AG10803 (cell line): Measurements from ENCODE around the gene XCL1.
"Not testable (repeated sequence)": the region's sequence is repeated elsewhere in the genome, so short reads cannot be mapped to it uniquely, and the experiment has no call there.

Source experiments
- DNase-seq: peaks from one replicate; pipeline ENCODE4 v3.0.0; 2010; ENCODE audit warnings: low read depth
- H3K4me3 ChIP-seq: 2 replicates; pipeline ENCODE4 v1.5.1; 2011; ENCODE audit warnings: mild to moderate bottlenecking, low read length, control low read depth
- TF ChIP-seq, protein P1 (sequence below): conservative IDR thresholded peaks from 2 replicates; pipeline ENCODE4 v1.5.1; 2011; ENCODE audit warnings: mild to moderate bottlenecking, low read length, control low read depth, inconsistent platforms

The XCL1 gene

DNA sequence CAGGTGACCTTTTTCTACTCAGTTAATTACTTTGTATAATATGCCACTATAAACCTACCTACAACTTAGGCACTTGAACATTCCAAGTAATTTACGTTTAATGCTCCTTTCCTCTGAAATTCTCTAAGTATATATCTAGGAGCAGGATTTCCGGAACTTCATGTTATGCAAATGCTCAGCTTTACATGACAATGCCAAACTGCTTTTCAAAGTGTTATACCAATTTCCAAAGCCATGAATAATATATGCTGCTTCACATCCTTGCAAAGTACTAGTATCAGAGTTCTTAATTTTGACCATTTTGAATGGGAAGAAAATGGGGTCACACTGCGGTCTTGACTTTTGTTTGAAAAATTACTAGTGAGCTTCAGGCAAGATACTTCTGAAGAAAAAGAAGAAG lies 5.8 kb upstream of the XCL1 start:
- H3K4me3 ChIP-seq = no peak overlapping the region
- TF ChIP-seq, protein P1, sequence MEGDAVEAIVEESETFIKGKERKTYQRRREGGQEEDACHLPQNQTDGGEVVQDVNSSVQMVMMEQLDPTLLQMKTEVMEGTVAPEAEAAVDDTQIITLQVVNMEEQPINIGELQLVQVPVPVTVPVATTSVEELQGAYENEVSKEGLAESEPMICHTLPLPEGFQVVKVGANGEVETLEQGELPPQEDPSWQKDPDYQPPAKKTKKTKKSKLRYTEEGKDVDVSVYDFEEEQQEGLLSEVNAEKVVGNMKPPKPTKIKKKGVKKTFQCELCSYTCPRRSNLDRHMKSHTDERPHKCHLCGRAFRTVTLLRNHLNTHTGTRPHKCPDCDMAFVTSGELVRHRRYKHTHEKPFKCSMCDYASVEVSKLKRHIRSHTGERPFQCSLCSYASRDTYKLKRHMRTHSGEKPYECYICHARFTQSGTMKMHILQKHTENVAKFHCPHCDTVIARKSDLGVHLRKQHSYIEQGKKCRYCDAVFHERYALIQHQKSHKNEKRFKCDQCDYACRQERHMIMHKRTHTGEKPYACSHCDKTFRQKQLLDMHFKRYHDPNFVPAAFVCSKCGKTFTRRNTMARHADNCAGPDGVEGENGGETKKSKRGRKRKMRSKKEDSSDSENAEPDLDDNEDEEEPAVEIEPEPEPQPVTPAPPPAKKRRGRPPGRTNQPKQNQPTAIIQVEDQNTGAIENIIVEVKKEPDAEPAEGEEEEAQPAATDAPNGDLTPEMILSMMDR = no peak
- no peak for DNase-seq

DNA sequence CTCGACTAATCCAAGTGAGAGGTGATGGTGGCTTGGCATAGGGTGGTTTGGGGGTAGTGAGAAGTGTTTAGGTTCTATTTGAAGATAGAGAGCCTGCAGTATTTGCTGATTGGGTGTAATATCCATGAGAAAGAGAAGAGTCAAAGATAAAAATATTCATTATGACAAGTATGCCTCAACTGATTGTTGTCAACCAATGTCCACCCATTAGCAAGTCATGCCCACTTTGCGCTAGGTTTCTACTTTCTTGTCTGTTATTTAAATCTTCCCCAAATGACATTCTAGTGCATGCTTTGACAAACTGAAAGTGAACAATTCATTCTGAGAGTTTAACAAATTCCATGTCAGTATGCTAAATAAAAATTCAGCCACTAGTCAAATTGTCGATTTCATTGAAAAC lies 3.8 kb upstream of the XCL1 start:
- TF ChIP-seq, protein P1 = no peak
- DNase-seq = no peak
- H3K4me3 ChIP-seq = no peak overlapping the region

DNA sequence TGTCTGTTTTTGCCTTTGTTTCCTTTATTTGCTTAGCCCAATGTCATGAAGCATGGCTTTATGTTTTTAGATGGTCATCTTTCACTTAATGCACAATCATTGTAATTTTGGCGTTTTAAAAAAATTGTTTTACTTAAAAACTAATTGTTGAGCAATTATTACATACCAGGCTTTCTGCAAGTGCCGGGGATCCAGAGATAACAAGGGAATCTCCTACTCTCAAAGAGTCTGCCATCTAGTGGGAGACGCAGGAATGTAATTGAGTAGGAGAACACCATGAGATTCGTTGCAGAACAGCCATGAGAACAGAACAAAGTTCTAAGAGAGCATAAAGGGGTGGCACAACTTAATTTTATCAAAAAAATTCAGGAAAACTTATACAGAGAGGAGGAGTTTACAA lies 2.2 kb upstream of the XCL1 start:
- peak; percentile 51 for DNase-seq
- TF ChIP-seq, protein P1 = peak; percentile 47
- not testable (repeated sequence) for H3K4me3 ChIP-seq

DNA sequence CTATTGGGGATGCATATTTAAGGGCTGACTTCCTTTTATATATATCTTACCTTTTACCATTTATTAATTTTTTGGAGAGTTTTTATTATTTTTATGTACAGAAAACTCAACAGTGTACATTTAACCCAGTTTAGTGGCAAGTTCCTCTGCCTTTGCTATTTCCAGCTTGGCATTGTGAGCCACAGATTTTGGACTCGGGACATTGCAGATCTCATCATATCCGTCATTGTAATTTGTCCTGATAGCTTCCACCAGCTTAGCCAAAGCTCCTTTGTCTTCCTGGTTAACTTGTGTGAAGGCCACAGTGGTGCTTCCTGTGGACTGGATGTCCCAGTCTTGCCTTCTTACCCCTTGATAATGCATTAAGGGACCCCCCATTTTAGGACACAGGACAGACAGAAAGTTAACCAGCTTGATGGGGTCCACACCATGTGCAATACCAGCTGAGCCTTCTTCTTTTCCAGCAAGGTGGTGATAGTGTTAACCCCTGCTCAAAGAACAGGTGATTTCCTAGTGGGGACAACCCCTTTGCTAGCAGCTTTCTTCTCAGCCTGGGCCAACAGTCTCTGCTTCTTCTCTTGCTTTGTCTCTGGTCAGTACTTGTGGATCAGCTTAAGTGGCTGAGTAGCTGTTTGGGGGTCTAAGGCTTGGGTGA lies 2.3 kb downstream of the XCL1 start:
- not testable (repeated sequence) for DNase-seq, H3K4me3 ChIP-seq

DNA sequence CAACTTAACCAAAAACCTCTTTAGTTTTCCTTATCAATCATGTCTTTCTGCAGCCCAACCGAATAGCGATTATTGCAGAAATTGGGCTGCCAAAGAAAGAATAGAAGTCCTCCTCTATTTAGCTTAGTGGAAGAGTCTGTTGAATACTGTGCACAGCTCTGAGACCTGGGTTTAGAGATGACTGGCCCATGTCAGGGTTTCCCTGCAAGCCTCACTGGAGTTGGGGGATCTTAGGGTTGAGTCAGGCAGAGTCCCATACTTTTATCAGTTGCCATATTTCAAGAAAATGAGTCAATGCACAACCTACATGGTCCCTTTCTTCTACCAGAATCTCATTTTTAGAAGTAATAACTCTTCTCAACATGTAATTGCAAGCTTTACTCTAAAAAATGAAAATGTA lies 3.9 kb downstream of the XCL1 start:
- not testable (repeated sequence) for DNase-seq, H3K4me3 ChIP-seq

DNA sequence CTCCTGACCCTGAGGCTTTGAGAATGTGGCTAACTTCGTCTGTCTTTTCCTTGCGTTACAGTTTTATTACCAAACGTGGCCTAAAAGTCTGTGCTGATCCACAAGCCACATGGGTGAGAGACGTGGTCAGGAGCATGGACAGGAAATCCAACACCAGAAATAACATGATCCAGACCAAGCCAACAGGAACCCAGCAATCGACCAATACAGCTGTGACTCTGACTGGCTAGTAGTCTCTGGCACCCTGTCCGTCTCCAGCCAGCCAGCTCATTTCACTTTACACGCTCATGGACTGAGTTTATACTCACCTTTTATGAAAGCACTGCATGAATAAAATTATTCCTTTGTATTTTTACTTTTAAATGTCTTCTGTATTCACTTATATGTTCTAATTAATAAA lies 4.6 kb downstream of the XCL1 start:
- H3K4me3 ChIP-seq = not testable (repeated sequence)

DNA sequence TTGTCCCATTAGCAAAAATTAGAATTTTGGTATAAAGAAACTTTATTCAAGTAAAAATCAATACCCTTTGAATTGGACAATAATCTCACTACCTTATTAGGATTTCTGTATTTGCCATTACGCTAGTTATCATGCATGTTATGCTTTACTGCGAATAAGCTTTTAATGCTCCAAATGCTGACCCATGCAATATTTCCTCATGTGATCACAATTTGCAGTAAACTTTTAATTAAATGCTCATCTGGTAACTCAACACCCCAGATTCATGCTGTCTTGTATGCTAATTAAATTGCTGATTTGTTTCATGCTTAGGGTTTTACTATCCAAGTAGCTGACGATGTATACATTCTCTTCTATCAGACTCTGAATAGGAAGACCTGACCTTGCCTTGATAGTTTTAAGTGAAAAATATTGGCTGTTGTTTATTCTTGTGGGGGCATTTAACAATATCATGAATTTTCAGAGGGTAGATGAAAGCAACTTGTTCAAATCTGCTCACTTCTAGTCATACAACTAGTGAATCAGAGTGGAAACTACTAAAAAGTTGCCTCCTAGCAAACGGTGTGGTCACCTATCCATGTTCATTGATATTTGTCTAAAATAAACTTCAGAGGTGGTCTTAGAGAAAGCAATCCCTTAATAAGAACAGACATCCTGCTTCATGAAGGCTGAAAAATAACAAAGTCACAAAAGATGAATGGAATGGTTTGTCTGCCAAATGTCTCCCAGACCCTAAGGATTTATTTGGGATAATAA lies 5.6 kb downstream of the XCL1 start:
- TF ChIP-seq, protein P1 = no peak
- H3K4me3 ChIP-seq = no peak overlapping the region
- no peak for DNase-seq

More for the DNA sequence above, 4.6 kb downstream of the XCL1 start:
- not testable (repeated sequence) for DNase-seq

DNA sequence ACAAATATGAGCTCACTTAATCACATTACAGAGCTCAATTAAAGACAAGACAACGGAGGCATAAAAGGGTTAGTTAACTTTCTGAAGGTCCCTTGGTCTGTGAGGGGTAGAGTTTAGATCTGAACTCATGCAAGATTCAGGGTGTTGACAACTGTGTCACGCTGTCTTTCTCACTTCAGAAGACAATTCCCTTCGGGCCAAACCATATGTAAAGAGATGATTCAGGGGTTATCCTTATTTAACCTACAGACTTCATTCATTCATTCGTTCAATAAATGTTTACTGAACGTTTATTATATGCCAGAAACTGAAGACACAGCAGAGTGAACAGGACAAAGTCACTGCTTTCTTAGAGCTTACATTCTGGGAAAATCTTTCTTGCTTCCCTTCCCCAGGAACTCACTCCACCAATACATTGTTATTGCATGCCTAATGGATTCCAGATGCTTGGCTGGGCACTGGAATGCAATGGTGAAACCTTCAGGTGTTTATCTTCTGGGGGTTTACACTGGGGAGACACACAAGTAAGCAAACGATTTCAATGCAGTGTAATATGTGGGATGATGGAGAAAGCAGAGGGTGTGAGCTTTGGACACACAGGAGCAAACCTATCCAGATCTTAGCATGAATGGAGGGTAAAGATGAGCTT lies 6.4 kb downstream of the XCL1 start:
- no peak overlapping the region for H3K4me3 ChIP-seq
- TF ChIP-seq, protein P1 = no peak
- DNase-seq = peak; percentile 79
